Mesodermal cell (in vitro differentiated cells): ENCODE data around the gene PCYT1A.

Experiments
- H3K27ac ChIP-seq: 2 replicates; pipeline ENCODE4 v1.7.0; 2013; ENCODE audit warnings: mild to moderate bottlenecking, low read depth, low read length, moderate library complexity; ENCODE audit not compliant: severe bottlenecking
- H3K36me3 ChIP-seq: 2 replicates; pipeline ENCODE4 v1.7.1; 2013; ENCODE audit warnings: mild to moderate bottlenecking, low read length, moderate library complexity; ENCODE audit not compliant: control insufficient read depth, insufficient read depth
- H3K4me1 ChIP-seq: one replicate; pipeline ENCODE4 v1.7.1; 2013; ENCODE audit warnings: mild to moderate bottlenecking, low read length; ENCODE audit not compliant: insufficient read depth, control insufficient read depth, poor library complexity, severe bottlenecking
- H3K4me3 ChIP-seq: 2 replicates; pipeline ENCODE4 v1.7.0; 2013; ENCODE audit warnings: low read length, control low read depth, mild to moderate bottlenecking; ENCODE audit not compliant: insufficient read depth, poor library complexity, severe bottlenecking; ENCODE audit errors: extremely low read depth
- H3K9me3 ChIP-seq: 2 replicates; pipeline ENCODE4 v1.7.1; 2013; ENCODE audit warnings: mild to moderate bottlenecking, low read length, moderate library complexity; ENCODE audit not compliant: control insufficient read depth
- WGBS, 2 experiments: methylation state at CpG; one replicate each; pipeline ENCODE4 v1.1.5; 2013; ENCODE audit warnings: missing lambda C conversion rate in 2 of 2; ENCODE audit not compliant: insufficient coverage in 2 of 2; 5-methylcytosine and 5-hydroxymethylcytosine counted together

PCYT1A gene

DNA sequence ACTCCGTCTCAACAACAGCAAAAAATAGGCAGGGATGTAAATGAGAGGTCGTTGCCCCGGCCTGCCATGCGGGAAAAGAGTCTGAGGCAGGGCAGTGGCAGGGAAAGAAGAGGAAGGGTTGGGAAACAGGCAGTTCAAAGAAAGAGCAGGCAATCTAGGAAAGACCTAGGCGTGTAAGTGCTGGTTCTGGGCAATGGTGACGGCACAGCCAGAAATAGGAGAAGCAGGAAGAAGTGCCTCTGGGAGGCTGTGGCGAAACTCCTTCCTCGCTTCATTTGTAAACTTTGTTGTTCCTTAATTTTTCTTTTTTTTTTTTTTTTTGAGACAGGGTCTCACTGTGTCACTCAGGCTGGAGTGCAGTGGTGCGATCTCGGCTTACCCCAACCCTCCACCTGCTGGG lies 66.9 kb downstream of the PCYT1A start:
- Histone ChIP-seq H3K27ac (no peak overlapping the region), H3K4me3 (no peak overlapping the region), H3K4me1 (peaks cover 3% of the 10 kb centered on the region), H3K36me3 (no peaks in the 10 kb centered on the region), H3K9me3 (no peaks in the 10 kb centered on the region)
- 89 to 92% methylated on average over 7 of the region's 10 CpGs for WGBS, 2 experiments

DNA sequence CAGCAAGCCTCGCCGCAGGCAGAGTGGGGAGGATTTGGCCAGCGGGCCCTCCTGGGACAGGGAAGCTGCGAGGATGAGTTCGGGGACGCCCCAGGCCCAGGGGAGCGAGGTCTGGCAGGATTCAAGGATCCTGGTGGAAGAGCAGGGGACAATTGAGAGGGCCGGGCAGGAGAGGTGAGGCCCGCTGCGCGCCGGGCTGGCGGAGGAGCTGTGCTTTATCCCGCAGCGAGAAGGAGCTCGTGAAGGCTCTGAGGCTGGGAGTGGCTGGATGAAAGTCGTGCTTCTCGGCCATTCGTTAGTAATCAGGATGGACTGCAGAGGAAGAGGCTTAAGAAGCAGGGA lies 67.6 kb downstream of the PCYT1A start:
- Histone ChIP-seq H3K36me3 (no peaks in the 10 kb centered on the region), H3K27ac (peak overlapping the region; percentile 16), H3K4me3 (no peak overlapping the region), H3K4me1 (peaks cover 7% of the 10 kb centered on the region), H3K9me3 (no peaks in the 10 kb centered on the region)
- 93 to 94% methylated on average over 16 to 19 of the region's 19 CpGs for WGBS, 2 experiments

GRCh38 chr3:196219194-196219969 lies 68.1 kb downstream of the PCYT1A start:
- peaks cover 8% of the 10 kb centered on the region for H3K4me1 ChIP-seq
- WGBS, 2 experiments = 77 to 83% methylated on average over 17 to 19 of the region's 19 CpGs
- H3K4me3 ChIP-seq = no peak overlapping the region
- no peaks in the 10 kb centered on the region for H3K9me3 ChIP-seq
- no peaks in the 10 kb centered on the region for H3K36me3 ChIP-seq
- H3K27ac ChIP-seq = no peak overlapping the region

- whole genome bisulfite sequencing, 2 experiments = 94% methylated on average over 10 to 12 of the region's 13 CpGs
- Histone ChIP-seq H3K4me3 (no peak overlapping the region), H3K4me1 (peaks cover 8% of the 10 kb centered on the region), H3K9me3 (no peaks in the 10 kb centered on the region), H3K27ac (no peak overlapping the region), H3K36me3 (no peaks in the 10 kb centered on the region)
Measured at GRCh38 chr3:196218155-196218712, 69.3 kb downstream of the PCYT1A start.

- Histone ChIP-seq H3K27ac (no peak overlapping the region), H3K9me3 (no peaks in the 10 kb centered on the region), H3K36me3 (no peaks in the 10 kb centered on the region), H3K4me3 (no peak overlapping the region), H3K4me1 (peaks cover 8% of the 10 kb centered on the region)
- 88 to 98% methylated on average over 7 to 9 of the region's 12 CpGs for WGBS, 2 experiments
Measured at GRCh38 chr3:196217307-196218154, 70.0 kb downstream of the PCYT1A start.

GRCh38 chr3:196216681-196217211 lies 70.8 kb downstream of the PCYT1A start:
- Histone ChIP-seq H3K36me3 (no peaks in the 10 kb centered on the region), H3K4me3 (no peak overlapping the region), H3K27ac (no peak overlapping the region), H3K4me1 (peaks cover 8% of the 10 kb centered on the region), H3K9me3 (no peaks in the 10 kb centered on the region)
- WGBS, 2 experiments = 58 to 63% methylated on average over 18 to 24 of the region's 25 CpGs

DNA sequence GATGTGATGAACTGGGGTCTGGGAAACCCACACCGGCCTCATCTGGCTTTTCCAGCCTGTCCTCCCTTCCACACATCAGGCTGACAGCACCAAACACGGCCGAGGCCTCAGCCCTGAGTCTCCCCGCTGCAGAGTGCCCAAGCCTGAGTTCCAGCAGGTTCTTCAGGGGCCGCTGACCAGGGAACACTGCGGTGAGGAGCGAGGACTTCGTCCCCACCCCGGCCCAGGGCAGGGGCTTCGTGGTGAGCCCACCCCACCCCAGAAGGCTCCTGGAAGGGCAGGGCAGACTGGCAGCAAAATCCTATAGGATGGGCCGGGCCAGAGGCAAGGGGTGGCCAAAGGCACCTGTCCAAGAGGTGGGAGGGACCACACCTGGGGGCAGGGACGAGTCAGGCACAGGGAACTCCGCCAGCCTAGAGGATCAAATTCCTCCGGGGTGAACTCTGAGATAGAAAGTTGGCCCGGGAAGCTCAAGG lies 71.4 kb downstream of the PCYT1A start, which contains the start of gene SLC51A:
Gene SLC51A, plus strand, starts transcription at position 446 of the 476 bp plus-strand sequence. CDS start 179 bp downstream, outside the sequence.
- no peaks in the 10 kb centered on the region for H3K9me3 ChIP-seq
- H3K4me1 ChIP-seq = peaks cover 8% of the 10 kb centered on the region
- WGBS, 2 experiments = 72 to 73% methylated on average over 11 of the region's 15 CpGs
- no peak within 1 kb of the TSS for H3K4me3 ChIP-seq
- H3K36me3 ChIP-seq = no peaks in the 10 kb centered on the region
- H3K27ac ChIP-seq = no peak within 1 kb of the TSS

- H3K9me3 ChIP-seq = no peaks in the 10 kb centered on the region
- 92% methylated on average over 7 to 8 of the region's 10 CpGs for WGBS, 2 experiments
- no peaks in the 10 kb centered on the region for H3K36me3 ChIP-seq
- no peak overlapping the region for H3K4me3 ChIP-seq
- H3K4me1 ChIP-seq = peaks cover 8% of the 10 kb centered on the region
- H3K27ac ChIP-seq = no peak overlapping the region
Measured at GRCh38 chr3:196215493-196216020, 72.0 kb downstream of the PCYT1A start.

DNA sequence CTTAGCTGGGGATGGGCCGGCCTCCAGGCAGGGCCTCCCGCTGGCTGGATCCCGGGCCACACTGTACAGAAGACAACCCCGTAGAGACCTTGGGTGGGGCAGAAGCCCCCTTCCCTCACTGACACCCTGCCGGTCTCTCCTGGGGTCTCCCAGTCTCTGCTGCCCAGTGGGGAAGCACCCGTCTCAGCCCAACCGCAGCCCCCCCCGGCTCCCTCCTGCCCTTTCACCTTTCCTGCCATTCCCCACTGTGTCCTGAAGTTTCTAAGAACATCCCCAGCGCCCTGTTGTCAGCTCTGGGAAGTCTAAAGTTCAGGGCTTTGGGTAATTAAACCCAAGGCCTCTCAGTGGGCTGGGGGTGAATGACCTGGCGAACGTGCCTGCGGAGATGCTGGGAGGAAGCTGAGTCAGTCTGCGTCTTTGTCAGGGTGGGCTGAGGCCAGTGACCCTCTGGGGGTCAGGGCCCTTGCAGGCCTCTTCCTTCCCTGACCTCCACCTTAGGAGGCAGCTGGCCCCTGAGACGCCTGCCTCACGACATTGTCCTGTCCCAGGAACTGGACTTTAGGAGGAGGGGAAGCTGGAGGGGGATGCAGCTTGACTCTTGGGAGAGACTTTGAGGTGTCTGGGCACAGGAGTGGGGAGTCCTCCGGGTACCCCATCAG lies 72.6 kb downstream of the PCYT1A start:
- WGBS, 2 experiments = 79 to 94% methylated on average over 6 to 12 of the region's 16 CpGs
- H3K9me3 ChIP-seq = no peaks in the 10 kb centered on the region
- no peak overlapping the region for H3K4me3 ChIP-seq
- H3K4me1 ChIP-seq = peaks cover 8% of the 10 kb centered on the region
- H3K36me3 ChIP-seq = no peaks in the 10 kb centered on the region
- H3K27ac ChIP-seq = peak overlapping the region; percentile 62
